OCI-LY3 (cell line): Measurements from ENCODE around the gene CXCL13.
A peak's percentile ranks its signal among the peaks of the same experiment; 100 is the strongest.
"Not testable (repeated sequence)": the region's sequence is repeated elsewhere in the genome, so short reads cannot be mapped to it uniquely, and the experiment has no call there.

Experiments used
- H2AFZ ChIP-seq: fragments of 200-600, 300-600 bp; shearing (Covaris generic); 2 replicates; pipeline ENCODE4 v1.6.0; 2014; ENCODE audit warnings: antibody characterized with exemption, low read depth, low read length
- H3K27ac ChIP-seq: fragments of 200-600, 300-600 bp; sonication (generic); 2 replicates; pipeline ENCODE4 v1.5.1; 2014; ENCODE audit warnings: mild to moderate bottlenecking, low read length, moderate library complexity, mixed read lengths
- H3K27me3 ChIP-seq: fragments of 200-600, 300-600 bp; sonication (generic); 2 replicates; pipeline ENCODE4 v1.6.1; 2014; ENCODE audit warnings: low read depth, low read length, mixed read lengths
- H3K36me3 ChIP-seq: fragments of 200-600, 300-600 bp; sonication (generic); replicated peaks from 2 replicates; pipeline ENCODE3; 2014; ENCODE audit warnings: low read depth, low read length, mixed read lengths
- H3K4me1 ChIP-seq: fragments of 300-600, 200-600 bp; sonication (generic); 2 replicates; pipeline ENCODE4 v1.6.1; 2014; ENCODE audit warnings: low read length, mixed read lengths
- H3K4me2 ChIP-seq: fragments of 200-600, 300-600 bp; sonication (generic); 2 replicates; pipeline ENCODE4 v1.6.1; 2014; ENCODE audit warnings: low read length, mixed read lengths
- H3K4me3 ChIP-seq: fragments of 300-600, 200-600 bp; sonication (generic); 2 replicates; pipeline ENCODE4 v1.5.1; 2014; ENCODE audit warnings: antibody characterized with exemption, mild to moderate bottlenecking, low read length, moderate library complexity
- H3K79me2 ChIP-seq: fragments of 300-600, 200-600 bp; shearing (Covaris generic); 2 replicates; pipeline ENCODE4 v1.6.1; 2014; ENCODE audit warnings: mild to moderate bottlenecking, low read length, mixed read lengths
- H3K9ac ChIP-seq: fragments of 300-600, 200-600 bp; shearing (Covaris generic); 2 replicates; pipeline ENCODE4 v1.6.0; 2014; ENCODE audit warnings: mild to moderate bottlenecking, low read length, moderate library complexity
- H3K9me3 ChIP-seq: fragments of 200-600, 300-600 bp; shearing (Covaris generic); 2 replicates; pipeline ENCODE4 v1.6.1; 2014; ENCODE audit warnings: low read length, mixed read lengths; ENCODE audit not compliant: insufficient read depth
- H4K20me1 ChIP-seq: fragments of 200-600, 300-600 bp; sonication (generic); 2 replicates; pipeline ENCODE4 v1.6.1; 2016; ENCODE audit warnings: low read length, mixed read lengths; ENCODE audit not compliant: insufficient read depth
- EZH2phosphoT487 ChIP-seq: fragments of 200-600 bp; shearing (Covaris generic); IDR thresholded peaks from 2 replicates; pipeline ENCODE4 v1.6.1; 2018; ENCODE audit warnings: antibody characterized with exemption, mixed run types, low read depth
- TF ChIP-seq, protein P1 (sequence below): fragments of 200-600, 300-600 bp; sonication (generic); IDR thresholded peaks from 2 replicates; pipeline ENCODE4 v1.5.1; 2014; ENCODE audit warnings: antibody characterized with exemption, low read length, low read depth

CXCL13 gene, protein sequence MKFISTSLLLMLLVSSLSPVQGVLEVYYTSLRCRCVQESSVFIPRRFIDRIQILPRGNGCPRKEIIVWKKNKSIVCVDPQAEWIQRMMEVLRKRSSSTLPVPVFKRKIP

DNA sequence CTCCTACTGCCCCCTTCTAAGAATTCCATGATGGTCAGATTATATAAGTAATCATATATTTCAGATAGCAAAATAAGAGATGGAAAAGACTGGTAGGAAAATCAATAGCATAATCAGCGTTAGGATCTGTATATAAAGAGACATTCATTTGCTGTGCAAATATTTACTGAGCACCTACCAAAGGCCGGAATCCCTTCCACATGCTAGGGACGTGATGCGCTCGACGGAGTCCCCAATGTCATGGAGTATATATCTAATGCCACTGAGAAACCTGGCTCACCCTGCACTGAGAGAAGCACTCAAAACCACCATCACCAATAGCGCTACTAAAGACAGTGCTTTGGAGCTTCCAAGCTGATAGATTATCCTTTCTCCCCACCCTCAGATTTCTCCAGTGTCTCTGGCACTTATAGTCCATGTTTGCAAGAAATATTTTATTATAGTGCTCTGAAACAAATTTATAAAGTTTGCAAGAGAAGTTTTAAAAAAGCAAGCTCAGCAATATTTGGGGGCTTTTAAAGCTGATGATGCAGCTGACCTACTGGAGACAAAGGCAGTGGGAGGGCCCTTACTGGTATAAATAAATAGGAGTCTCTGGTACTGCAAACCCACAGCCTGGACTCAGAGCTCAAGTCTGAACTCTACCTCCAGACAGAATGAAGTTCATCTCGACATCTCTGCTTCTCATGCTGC, at the start of gene CXCL13:
TSS of gene CXCL13 (plus strand) at position 611 of the 693 bp plus-strand sequence. CDS start at position 657, 46 bp downstream.
- Histone ChIP-seq H3K79me2 (peaks cover 52% of the 10 kb centered on the region), H3K27me3 (no peaks in the 10 kb centered on the region), H3K27ac (peak within 1 kb of the TSS; percentile 92), H3K36me3 (peaks cover 28% of the 10 kb centered on the region), H3K4me2 (peak within 1 kb of the TSS; percentile 86), H3K4me1 (peaks cover 84% of the 10 kb centered on the region), H3K4me3 (peak within 1 kb of the TSS; percentile 77), H3K9ac (peak within 1 kb of the TSS; percentile 77), H4K20me1 (no peaks in the 10 kb centered on the region), H2AFZ (no peak within 1 kb of the TSS), H3K9me3 (no peaks in the 10 kb centered on the region)
- TF ChIP-seq, protein P1, sequence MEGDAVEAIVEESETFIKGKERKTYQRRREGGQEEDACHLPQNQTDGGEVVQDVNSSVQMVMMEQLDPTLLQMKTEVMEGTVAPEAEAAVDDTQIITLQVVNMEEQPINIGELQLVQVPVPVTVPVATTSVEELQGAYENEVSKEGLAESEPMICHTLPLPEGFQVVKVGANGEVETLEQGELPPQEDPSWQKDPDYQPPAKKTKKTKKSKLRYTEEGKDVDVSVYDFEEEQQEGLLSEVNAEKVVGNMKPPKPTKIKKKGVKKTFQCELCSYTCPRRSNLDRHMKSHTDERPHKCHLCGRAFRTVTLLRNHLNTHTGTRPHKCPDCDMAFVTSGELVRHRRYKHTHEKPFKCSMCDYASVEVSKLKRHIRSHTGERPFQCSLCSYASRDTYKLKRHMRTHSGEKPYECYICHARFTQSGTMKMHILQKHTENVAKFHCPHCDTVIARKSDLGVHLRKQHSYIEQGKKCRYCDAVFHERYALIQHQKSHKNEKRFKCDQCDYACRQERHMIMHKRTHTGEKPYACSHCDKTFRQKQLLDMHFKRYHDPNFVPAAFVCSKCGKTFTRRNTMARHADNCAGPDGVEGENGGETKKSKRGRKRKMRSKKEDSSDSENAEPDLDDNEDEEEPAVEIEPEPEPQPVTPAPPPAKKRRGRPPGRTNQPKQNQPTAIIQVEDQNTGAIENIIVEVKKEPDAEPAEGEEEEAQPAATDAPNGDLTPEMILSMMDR, result no peak
- no peak for TF ChIP-seq EZH2phosphoT487

DNA sequence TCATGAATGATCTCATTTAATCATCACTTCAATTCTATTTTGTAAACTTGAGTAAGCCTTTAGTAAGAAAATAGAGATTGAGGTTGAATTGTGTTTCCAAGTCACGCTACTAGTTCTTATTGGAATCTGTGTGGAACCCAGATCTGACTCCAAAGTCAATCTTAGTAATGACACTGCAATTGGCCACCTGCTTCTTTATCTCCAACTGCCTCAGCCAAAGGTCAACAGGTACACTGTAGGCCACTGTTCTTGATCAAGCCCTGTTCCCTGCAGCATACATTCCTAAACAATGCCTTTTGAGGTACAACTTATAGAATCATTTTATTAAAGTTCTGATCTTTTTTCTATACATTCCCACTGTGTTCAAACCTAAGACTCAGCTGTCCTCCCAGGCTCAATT, 45.5 kb upstream of the CXCL13 start:
- Histone ChIP-seq H3K79me2 (no peaks in the 10 kb centered on the region), H3K4me2 (no peak overlapping the region), H3K9me3 (peaks cover 10% of the 10 kb centered on the region; the same call in 1 of the 2 replicates), H4K20me1 (no peaks in the 10 kb centered on the region), H3K4me3 (no peak overlapping the region), H3K36me3 (peaks cover 6% of the 10 kb centered on the region), H3K27me3 (no peaks in the 10 kb centered on the region), H3K4me1 (no peaks in the 10 kb centered on the region), H3K9ac (no peak overlapping the region), H2AFZ (no peak overlapping the region), H3K27ac (no peak overlapping the region)
- TF ChIP-seq, protein P1, result no peak

DNA sequence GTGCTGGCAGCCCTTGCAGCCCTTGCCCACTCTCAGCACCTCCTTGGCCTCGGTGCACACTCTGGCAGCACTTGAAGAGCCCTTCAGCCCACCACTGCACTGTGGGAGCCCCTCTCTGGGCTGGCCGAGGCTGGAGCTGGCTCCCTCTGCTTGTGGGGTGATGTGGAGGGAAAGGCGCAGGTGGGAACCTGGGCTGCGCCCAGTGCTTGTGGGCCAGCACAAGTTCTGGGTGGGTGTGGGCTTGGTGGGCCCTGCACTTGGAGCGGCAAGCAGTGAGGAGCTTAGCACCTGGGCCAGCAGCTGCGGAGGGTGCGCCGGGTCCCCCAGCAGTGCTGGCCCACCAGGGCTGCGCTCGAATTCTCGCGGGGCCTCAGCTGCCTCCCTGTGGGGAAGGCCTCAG, 43.9 kb upstream of the CXCL13 start:
- H4K20me1 ChIP-seq, H3K79me2 ChIP-seq, H3K9ac ChIP-seq, H3K36me3 ChIP-seq, H3K4me2 ChIP-seq, H2AFZ ChIP-seq, H3K27ac ChIP-seq, H3K4me1 ChIP-seq, H3K27me3 ChIP-seq, H3K9me3 ChIP-seq, H3K4me3 ChIP-seq: not testable (repeated sequence)

DNA sequence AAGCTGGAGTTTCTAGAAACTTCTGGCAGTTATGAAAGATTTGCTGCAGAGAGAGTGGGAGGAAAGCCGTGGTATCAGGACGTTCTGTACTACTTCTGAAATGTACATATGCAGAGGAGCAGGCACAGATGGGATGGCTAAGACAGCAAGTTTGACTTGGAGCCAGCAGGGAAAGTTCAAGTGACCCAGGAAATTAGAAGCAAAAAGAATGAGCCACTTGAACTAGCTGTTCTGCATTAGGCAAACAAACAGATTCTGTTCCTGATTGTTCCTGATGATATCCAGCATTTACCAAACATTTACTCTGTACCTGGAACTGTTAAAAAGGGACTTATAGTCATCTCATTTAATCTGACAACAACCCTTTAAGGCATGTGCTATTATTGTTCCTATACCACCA, 41.4 kb upstream of the CXCL13 start:
- Histone ChIP-seq H3K4me3 (no peak overlapping the region), H3K27ac (no peak overlapping the region), H3K9ac (no peak overlapping the region), H3K9me3 (0 out of 2 replicates have a peak, but pooled peaks cover 7% of the 10 kb centered on the region), H3K36me3 (no peaks in the 10 kb centered on the region), H4K20me1 (no peaks in the 10 kb centered on the region), H3K79me2 (no peaks in the 10 kb centered on the region), H3K4me2 (no peak overlapping the region), H2AFZ (0 out of 2 replicates have a peak overlapping the region, but pooled peaks have one; percentile 32), H3K27me3 (no peaks in the 10 kb centered on the region), H3K4me1 (no peaks in the 10 kb centered on the region)
- TF ChIP-seq EZH2phosphoT487, result no peak
- TF ChIP-seq, protein P1, result no peak
